Bronchial epithelial cell (primary cell): ENCODE results near the gene MED7. TPM values are rescaled to one million over a fixed set of nuclear protein-coding genes. Genes with fewer than 3 reads are reported as not detected.

Experiments used
- DNase-seq: peaks from one replicate; pipeline ENCODE4 v3.0.0-alpha.2; 2010; ENCODE audit warnings: low read depth
- FAIRE-seq: peaks from 2 replicates; lab custom pipeline; 2011; peaks lifted over from hg19 to GRCh38; lab: Jason Lieb, UNC
- H3K27me3 ChIP-seq: 2 replicates; pipeline ENCODE4 v1.5.1; 2011; ENCODE audit warnings: low read length; ENCODE audit not compliant: control insufficient read depth, insufficient read depth
- H3K36me3 ChIP-seq: 2 replicates; pipeline ENCODE4 v1.5.1; 2011; ENCODE audit warnings: low read length; ENCODE audit not compliant: control insufficient read depth, insufficient read depth
- H3K4me3 ChIP-seq: 2 replicates; pipeline ENCODE4 v1.5.1; 2011; ENCODE audit warnings: mild to moderate bottlenecking, low read depth, low read length, control low read depth
- total RNA-seq: library from RNA; depleted of rRNA; stranded (reverse); fragments of >200 nt; gene quantifications from 2 replicates; pipeline ENCODE4 v1.2.1, GENCODE V29; 2014
- TF ChIP-seq, protein P1 (sequence below): IDR thresholded peaks from 2 replicates; pipeline ENCODE4 v1.5.1; 2011; ENCODE audit warnings: mild to moderate bottlenecking, moderate library complexity, low read length, control low read depth, inconsistent platforms; ENCODE audit not compliant: insufficient read depth, severe bottlenecking

Gene MED7
- total RNA-seq, 1 donor from 2014 or later: 8.2 TPM

DNA sequence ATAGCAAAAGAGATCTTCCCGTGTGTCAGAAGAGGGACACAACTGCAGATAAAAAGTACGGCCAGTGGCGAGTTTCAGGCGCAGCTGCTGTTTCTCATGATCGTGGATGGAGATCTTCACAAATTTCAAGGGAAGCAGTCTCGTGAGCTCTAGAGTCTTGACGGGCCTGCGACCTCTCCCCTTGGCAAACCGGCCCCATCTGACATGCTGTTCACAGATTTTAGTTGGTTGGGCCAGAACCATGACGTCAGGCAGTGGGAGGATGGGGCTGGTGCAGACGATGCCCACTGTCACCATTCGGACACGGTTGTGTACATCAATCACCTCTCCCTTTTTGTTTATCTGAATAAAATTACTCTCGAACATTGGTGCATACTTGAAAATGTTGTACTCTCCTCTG, 23.0 kb upstream of the MED7 start:
- DNase-seq: no peak
- Histone ChIP-seq H3K36me3 (no peaks in the 10 kb centered on the region), H3K4me3 (no peak overlapping the region), H3K27me3 (no peaks in the 10 kb centered on the region)
- no peak for FAIRE-seq
- TF ChIP-seq, protein P1, sequence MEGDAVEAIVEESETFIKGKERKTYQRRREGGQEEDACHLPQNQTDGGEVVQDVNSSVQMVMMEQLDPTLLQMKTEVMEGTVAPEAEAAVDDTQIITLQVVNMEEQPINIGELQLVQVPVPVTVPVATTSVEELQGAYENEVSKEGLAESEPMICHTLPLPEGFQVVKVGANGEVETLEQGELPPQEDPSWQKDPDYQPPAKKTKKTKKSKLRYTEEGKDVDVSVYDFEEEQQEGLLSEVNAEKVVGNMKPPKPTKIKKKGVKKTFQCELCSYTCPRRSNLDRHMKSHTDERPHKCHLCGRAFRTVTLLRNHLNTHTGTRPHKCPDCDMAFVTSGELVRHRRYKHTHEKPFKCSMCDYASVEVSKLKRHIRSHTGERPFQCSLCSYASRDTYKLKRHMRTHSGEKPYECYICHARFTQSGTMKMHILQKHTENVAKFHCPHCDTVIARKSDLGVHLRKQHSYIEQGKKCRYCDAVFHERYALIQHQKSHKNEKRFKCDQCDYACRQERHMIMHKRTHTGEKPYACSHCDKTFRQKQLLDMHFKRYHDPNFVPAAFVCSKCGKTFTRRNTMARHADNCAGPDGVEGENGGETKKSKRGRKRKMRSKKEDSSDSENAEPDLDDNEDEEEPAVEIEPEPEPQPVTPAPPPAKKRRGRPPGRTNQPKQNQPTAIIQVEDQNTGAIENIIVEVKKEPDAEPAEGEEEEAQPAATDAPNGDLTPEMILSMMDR: no peak

DNA sequence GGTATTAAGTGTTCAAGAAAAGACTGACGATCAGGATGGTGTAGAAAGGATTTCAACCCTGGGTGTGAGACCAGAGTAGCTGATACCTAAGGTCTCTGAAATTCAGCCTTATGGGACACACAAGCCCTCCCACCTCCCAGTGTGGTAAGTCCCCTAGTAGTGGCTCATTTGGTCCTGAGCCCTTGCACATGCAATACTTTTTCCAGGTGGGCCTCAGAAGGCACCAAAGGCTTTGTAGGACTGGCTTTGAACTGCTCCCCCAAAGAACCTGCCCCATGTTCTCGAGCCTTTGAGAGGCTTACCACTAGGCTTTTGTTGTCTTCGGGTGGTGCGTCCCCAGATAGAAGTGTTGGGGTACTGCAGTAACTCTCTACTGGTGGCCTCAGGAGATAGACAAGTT, 22.6 kb upstream of the MED7 start:
- H3K4me3 ChIP-seq: no peak overlapping the region
- DNase-seq (no peak), FAIRE-seq (no peak)
- TF ChIP-seq, protein P1: no peak
- H3K27me3 ChIP-seq: no peaks in the 10 kb centered on the region
- H3K36me3 ChIP-seq: no peaks in the 10 kb centered on the region

DNA sequence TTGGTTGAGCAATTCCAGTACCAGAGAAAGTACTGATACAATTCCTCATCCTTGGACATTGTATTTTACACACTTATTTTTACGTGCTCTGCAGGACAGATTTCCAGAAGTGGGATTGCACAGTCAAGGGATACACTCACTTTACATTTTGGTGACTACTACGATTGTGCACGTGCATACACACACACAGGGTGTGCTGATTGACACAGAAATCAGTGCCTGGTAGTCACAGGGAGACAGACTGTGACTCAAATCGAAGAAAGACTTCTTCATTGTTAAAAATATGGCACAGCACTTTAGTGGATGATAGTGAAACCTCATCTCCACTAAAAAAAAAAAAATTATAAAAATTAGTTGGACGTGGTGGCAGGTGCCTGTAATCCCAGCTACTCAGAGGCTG, 21.9 kb upstream of the MED7 start:
- Histone ChIP-seq H3K27me3 (no peaks in the 10 kb centered on the region), H3K36me3 (no peaks in the 10 kb centered on the region)
- TF ChIP-seq, protein P1: no peak

DNA sequence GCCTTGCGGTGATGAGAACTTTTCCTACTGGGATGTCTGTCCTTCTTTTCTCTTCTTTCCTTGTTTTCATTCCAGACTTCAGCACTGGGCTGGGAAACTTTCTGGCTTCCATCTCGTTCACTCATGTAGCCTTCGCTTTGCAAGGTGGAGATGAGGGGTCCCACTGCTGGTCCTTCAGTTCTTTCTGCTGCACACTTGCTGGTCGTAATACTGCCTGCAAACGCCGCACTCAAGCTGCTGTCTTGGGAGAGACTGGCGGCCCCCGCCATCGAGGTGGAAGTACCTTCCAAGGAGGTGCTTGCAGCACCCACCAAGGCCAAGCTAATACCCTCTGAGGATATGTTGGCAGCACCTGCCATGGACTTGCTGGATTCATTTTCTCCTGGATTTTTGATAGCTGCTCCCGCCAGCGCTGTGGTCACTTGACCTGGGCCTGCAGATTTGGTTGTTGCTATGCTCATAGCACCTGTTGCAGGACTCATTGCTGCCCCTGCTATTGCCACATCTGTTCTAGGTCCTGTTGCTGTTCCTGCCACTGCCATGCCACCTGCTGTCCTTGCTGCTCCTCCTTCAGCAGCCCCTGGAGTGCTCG, 20.4 kb upstream of the MED7 start:
- no peak for DNase-seq
- no peaks in the 10 kb centered on the region for H3K36me3 ChIP-seq
- TF ChIP-seq, protein P1: no peak
- H3K4me3 ChIP-seq: no peak overlapping the region
- no peaks in the 10 kb centered on the region for H3K27me3 ChIP-seq
- FAIRE-seq: no peak

More for the DNA sequence above, 21.9 kb upstream of the MED7 start:
- FAIRE-seq: no peak
- no peak for DNase-seq
- H3K4me3 ChIP-seq: no peak overlapping the region

DNA sequence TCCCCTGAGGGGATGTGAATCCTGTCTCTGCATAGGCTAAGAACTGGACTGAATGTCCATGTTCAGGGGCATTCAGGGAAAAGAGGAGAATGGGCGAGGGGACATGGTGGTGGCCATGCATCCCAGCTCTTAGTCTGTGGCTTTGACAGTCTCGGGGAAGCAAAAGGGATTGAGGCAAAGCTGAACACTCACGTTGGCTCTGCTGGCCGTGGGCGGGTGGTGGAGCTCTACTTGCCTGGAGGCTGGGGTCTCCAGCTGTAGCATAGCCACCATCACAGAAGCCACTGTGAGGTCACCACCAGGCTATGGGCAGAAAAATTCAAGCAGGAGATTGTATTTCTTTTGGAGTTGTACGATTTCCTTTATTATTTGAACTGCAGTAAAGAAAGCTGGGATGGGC, 19.3 kb upstream of the MED7 start:
- FAIRE-seq: no peak
- TF ChIP-seq, protein P1: no peak

DNA sequence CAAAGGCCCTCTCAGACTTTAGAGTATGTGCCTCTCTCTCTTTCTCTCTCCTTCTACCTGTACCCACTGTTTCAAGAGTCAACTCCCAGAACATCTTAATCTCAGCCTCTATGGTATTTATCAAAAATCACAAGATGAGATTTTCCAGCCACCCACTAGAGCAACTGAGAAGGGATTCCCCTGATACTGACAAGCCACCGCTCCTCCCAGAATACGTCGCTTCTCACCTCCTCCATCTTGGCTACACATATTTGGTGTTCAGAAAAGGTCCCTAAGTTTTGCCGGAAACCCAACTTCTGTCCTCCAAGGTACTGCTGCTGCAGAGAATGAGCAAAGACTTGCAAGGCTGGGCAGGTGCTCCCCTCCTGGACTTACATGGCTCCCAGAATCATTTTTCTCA, 17.3 kb upstream of the MED7 start:
- Histone ChIP-seq H3K36me3 (no peaks in the 10 kb centered on the region), H3K27me3 (no peaks in the 10 kb centered on the region), H3K4me3 (no peak overlapping the region)
- TF ChIP-seq, protein P1: no peak
- FAIRE-seq (no peak), DNase-seq (no peak)

More for the DNA sequence above, 19.3 kb upstream of the MED7 start:
- DNase-seq: no peak
- H3K4me3 ChIP-seq: no peak overlapping the region
- H3K27me3 ChIP-seq: no peaks in the 10 kb centered on the region
- H3K36me3 ChIP-seq: no peaks in the 10 kb centered on the region
